ENCODE measurements around the gene ISM1.

DNA sequence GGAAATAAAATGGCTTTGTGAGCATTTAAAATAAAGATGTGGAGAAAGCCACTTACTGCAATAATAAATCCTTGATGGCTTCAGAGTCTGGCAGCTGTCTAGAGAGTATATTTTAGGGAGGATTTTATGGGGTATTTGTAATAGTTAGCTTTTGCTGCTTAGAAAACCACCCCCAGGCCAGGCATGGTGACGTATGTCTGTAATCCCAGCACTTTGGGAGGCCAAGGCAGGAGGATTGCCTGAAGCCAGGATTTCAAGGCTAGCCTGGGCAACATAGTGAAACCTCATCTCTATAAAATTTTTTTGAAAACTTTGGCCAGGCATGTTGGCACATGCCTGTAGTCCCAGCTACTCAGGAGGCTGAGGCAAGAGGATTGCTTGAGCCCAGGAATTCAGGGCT is 63.8 kb downstream of the ISM1 start:
- TF ChIP-seq, protein P1, sequence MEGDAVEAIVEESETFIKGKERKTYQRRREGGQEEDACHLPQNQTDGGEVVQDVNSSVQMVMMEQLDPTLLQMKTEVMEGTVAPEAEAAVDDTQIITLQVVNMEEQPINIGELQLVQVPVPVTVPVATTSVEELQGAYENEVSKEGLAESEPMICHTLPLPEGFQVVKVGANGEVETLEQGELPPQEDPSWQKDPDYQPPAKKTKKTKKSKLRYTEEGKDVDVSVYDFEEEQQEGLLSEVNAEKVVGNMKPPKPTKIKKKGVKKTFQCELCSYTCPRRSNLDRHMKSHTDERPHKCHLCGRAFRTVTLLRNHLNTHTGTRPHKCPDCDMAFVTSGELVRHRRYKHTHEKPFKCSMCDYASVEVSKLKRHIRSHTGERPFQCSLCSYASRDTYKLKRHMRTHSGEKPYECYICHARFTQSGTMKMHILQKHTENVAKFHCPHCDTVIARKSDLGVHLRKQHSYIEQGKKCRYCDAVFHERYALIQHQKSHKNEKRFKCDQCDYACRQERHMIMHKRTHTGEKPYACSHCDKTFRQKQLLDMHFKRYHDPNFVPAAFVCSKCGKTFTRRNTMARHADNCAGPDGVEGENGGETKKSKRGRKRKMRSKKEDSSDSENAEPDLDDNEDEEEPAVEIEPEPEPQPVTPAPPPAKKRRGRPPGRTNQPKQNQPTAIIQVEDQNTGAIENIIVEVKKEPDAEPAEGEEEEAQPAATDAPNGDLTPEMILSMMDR (IDR thresholded peaks at IDR 0.05; ENCODE audit: insufficient read depth, low read length) = no peak
- no peak for TF ChIP-seq POLR2AphosphoS5 (IDR thresholded peaks at IDR 0.05; ENCODE audit: low read depth)

All from HL-60 (cell line).